GM12891 (cell line): ENCODE results near the gene FAM174A.

ENCODE experiments used
- PAX5 ChIP-seq: IDR thresholded peaks from 2 replicates; pipeline ENCODE4 v1.6.1; 2011; ENCODE audit warnings: low read length, moderate library complexity, mild to moderate bottlenecking; ENCODE audit not compliant: insufficient read depth, severe bottlenecking
- POLR2A ChIP-seq: IDR thresholded peaks from 2 replicates; pipeline ENCODE4 v1.6.1; 2011; ENCODE audit warnings: low read depth, low read length, control low read depth
- POLR2AphosphoS5 ChIP-seq: IDR thresholded peaks from 2 replicates; pipeline ENCODE4 v1.6.1; 2011; ENCODE audit warnings: low read depth, low read length, control low read depth
- POU2F2 ChIP-seq: IDR thresholded peaks from 2 replicates; pipeline ENCODE4 v1.6.1; 2011; ENCODE audit warnings: low read depth, mild to moderate bottlenecking, control low read depth, low read length, moderate library complexity
- SPI1 ChIP-seq: IDR thresholded peaks from 2 replicates; pipeline ENCODE4 v1.6.1; 2011; ENCODE audit warnings: low read depth, low read length, control low read depth
- TAF1 ChIP-seq: IDR thresholded peaks from 2 replicates; pipeline ENCODE4 v1.6.1; 2011; ENCODE audit warnings: low read depth, low read length, control low read depth

DNA sequence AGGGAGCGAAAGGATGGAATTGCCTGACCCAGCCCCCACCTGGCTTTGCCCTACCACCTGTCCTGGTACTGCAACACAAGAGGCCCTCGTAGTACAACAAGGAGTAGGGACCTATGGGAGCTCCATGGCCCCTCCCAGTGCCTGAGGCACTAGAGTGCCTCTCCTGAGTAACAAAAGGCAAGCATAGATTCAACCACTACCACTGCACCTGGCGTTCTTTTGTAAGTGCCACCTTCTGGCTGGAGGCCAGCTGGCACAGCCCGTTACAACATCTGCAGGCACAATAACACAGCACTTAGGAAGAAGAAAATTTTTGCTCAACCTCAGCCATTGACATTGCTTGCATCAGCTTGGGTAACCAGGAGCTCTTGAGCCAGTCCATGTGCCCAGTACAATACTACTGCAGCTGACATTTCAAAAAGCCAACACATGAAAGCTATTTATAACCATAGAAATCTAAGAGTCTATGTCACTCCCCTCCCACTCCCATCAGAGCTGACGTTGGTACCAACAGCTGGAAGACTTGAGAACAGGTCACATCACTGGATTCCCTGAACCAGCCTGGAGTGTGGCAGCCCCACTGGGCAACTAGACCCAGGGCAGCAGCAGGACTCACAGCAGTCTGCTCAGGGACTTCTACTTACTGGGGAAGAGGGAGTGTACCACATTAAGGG, 17.7 kb upstream of the FAM174A start:
- TF ChIP-seq TAF1 (no peak), POLR2AphosphoS5 (no peak), POLR2A (no peak), SPI1 (no peak), POU2F2 (no peak), PAX5 (no peak)
